ENCODE data around the gene TEX55. TPM values are rescaled to one million over a fixed set of nuclear protein-coding genes. Genes with fewer than 3 reads are reported as not detected.
"Not testable (repeated sequence)": the region's sequence is repeated elsewhere in the genome, so short reads cannot be mapped to it uniquely, and the experiment has no call there.

The TEX55 gene
- polyA plus RNA-seq (2011; rRNA removed): not detected in 2 replicates
- not detected in 2 replicates for polyA minus RNA-seq (2011; rRNA and poly(A)+ RNA removed)

- DNase-seq (ENCODE audit: low read depth): no peak
- POLR2A ChIA-PET: no interaction called here
- Histone ChIP-seq H3K27me3 (ENCODE audit: control insufficient read depth, insufficient read depth, low read length) (no peaks in the 10 kb centered on the region), H3K4me3 (ENCODE audit: low read depth, low read length) (no peak within 1 kb of the TSS), H3K36me3 (ENCODE audit: control insufficient read depth, insufficient read depth, low read length) (no peaks in the 10 kb centered on the region)
- peak; percentile 79 for TF ChIP-seq CTCF (IDR thresholded peaks at IDR 0.05; ENCODE audit: insufficient read depth, low read depth, low read length)
- CTCF ChIA-PET: interaction anchor here (0.6 to 7.0 kb wide), 18 partner anchors 9 to 535 kb away, joined by 3 to 86 read pairs (median 4); partner anchors contain the start of genes ARHGAP31 and B4GALT4
Measured at GRCh38 chr3:119145500-119146167, at the start of gene TEX55. Gene TEX55 (plus strand): TSS chr3:119146165. CDS start chr3:119146190, 25 bp downstream.

GRCh38 chr3:119098003-119098402 is 48.0 kb upstream of the TEX55 start:
- Histone ChIP-seq H3K27me3 (ENCODE audit: control insufficient read depth, insufficient read depth, low read length) (no peaks in the 10 kb centered on the region), H3K4me3 (ENCODE audit: low read depth, low read length) (no peak overlapping the region), H3K36me3 (ENCODE audit: control insufficient read depth, insufficient read depth, low read length) (no peaks in the 10 kb centered on the region)
- POLR2A ChIA-PET: no interaction called here
- TF ChIP-seq CTCF (IDR thresholded peaks at IDR 0.05; ENCODE audit: insufficient read depth, low read depth, low read length): no peak
- DNase-seq (ENCODE audit: low read depth): no peak
- CTCF ChIA-PET: interaction anchor here (0.9 to 4.1 kb wide), 11 partner anchors 10 to 583 kb away, joined by 3 to 84 read pairs (median 3); partner anchors contain the start of genes B4GALT4 and IGSF11

- CTCF ChIA-PET: interaction anchor here (0.9 to 4.1 kb wide), 9 partner anchors 14 to 582 kb away, joined by 3 to 84 read pairs (median 3); partner anchors contain the start of genes B4GALT4 and IGSF11
- DNase-seq (ENCODE audit: low read depth): peak; percentile 3
- Histone ChIP-seq H3K36me3 (ENCODE audit: control insufficient read depth, insufficient read depth, low read length) (no peaks in the 10 kb centered on the region), H3K27me3 (ENCODE audit: control insufficient read depth, insufficient read depth, low read length) (no peaks in the 10 kb centered on the region), H3K4me3 (ENCODE audit: low read depth, low read length) (no peak overlapping the region)
- POLR2A ChIA-PET: no interaction called here
- peak; percentile 76 for TF ChIP-seq CTCF (IDR thresholded peaks at IDR 0.05; ENCODE audit: insufficient read depth, low read depth, low read length)
Measured at GRCh38 chr3:119098619-119099222, 47.2 kb upstream of the TEX55 start.

- no peak for DNase-seq (ENCODE audit: low read depth)
- TF ChIP-seq CTCF (IDR thresholded peaks at IDR 0.05; ENCODE audit: insufficient read depth, low read depth, low read length): no peak
- Histone ChIP-seq H3K4me3 (ENCODE audit: low read depth, low read length) (no peak overlapping the region), H3K36me3 (ENCODE audit: control insufficient read depth, insufficient read depth, low read length) (no peaks in the 10 kb centered on the region), H3K27me3 (ENCODE audit: control insufficient read depth, insufficient read depth, low read length) (no peaks in the 10 kb centered on the region)
- ChIA-PET POLR2A (no interaction called here), CTCF (interaction anchor here (0.6 to 4.1 kb wide), 3 partner anchors 13 to 216 kb away, joined by 4 to 84 read pairs (median 4); no protein-coding TSS in a partner anchor)
Measured at GRCh38 chr3:119099785-119100184, 46.2 kb upstream of the TEX55 start.

DNA sequence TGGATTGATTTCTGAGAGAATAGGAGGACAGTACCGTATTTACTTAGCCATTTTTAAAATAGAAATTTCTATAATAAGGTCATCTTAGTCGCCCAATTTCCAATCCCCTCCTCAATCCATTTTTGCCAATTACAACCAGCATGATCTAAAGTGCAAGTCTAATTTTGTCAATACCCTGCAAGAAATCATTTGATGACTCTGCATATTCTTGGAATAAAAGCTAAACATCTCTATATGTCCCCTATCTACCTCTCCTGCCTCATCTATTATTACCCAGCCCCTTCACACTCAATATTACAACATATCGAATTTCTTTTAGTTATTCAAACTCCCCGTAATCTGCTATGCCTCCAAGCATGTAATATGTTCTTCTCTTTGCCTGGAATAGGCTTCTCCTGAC is 41.9 kb upstream of the TEX55 start:
- ChIA-PET CTCF (interaction anchor here (1.0 to 2.3 kb wide), 2 partner anchors 137 to 220 kb away, joined by 3 to 12 read pairs; no protein-coding TSS in a partner anchor), POLR2A (no interaction called here)
- no peak for TF ChIP-seq CTCF (IDR thresholded peaks at IDR 0.05; ENCODE audit: insufficient read depth, low read depth, low read length)
- Histone ChIP-seq H3K27me3 (ENCODE audit: control insufficient read depth, insufficient read depth, low read length) (no peaks in the 10 kb centered on the region), H3K4me3 (ENCODE audit: low read depth, low read length) (no peak overlapping the region), H3K36me3 (ENCODE audit: control insufficient read depth, insufficient read depth, low read length) (no peaks in the 10 kb centered on the region)
- no peak for DNase-seq (ENCODE audit: low read depth)

GRCh38 chr3:119118330-119118729 is 27.6 kb upstream of the TEX55 start:
- H3K36me3 ChIP-seq (ENCODE audit: control insufficient read depth, insufficient read depth, low read length); H3K27me3 ChIP-seq (ENCODE audit: control insufficient read depth, insufficient read depth, low read length); POLR2A ChIA-PET; DNase-seq (ENCODE audit: low read depth); CTCF ChIA-PET; H3K4me3 ChIP-seq (ENCODE audit: low read depth, low read length): not testable (repeated sequence)

All from BJ (cell line).